K562 (cell line): Measurements from ENCODE around the gene THBS2. TPM values are rescaled to one million over a fixed set of nuclear protein-coding genes. Genes with fewer than 3 reads are reported as not detected.

Experiments used
- ATAC-seq: fragments of 200-7000 bp; cut with Tn5 transposase; 3 replicates; pipeline ENCODE4 v1.9.1; 2020; ENCODE audit warnings: moderate library complexity
- BruUV-seq: library from RNA; stranded (reverse); fragments of 400-500 nt; replicated peaks from 2 replicates; lab custom pipeline; 2021; lab: Mats Ljungman, UMichigan
- CTCF ChIA-PET: fragments of 300-600 bp; formaldehyde crosslinking; extraction: SDS; loops from one replicate; lab custom pipeline; 2021; ENCODE audit warnings: low intra/inter-chr PET ratio; lab: Yijun Ruan, JAX
- POLR2A ChIA-PET: fragments of 300-600, 350-650 bp; sonication (Branson Sonifier 250); formaldehyde crosslinking; extraction: SDS; loops from one replicate; lab custom pipeline; 2021; ENCODE audit warnings: antibody characterized with exemption, inconsistent platforms; lab: Yijun Ruan, JAX
- DNase-seq, 4 experiments: peaks; one replicate each; pipeline versions ENCODE4 v3.0.0 to v3.0.0-alpha.2; 2011 to 2018; ENCODE audit warnings: low spot score in 3 of 4, mixed read lengths in 3 of 4; ENCODE audit errors: extremely low read depth in 1 of 4
- FAIRE-seq: peaks from 2 replicates; lab custom pipeline; 2011; peaks lifted over from hg19 to GRCh38; lab: Jason Lieb, UNC
- H2AFZ ChIP-seq: 2 replicates; pipeline ENCODE4 v1.6.0; 2011; ENCODE audit warnings: low read depth, low read length, control low read depth, inconsistent platforms
- H3K27ac ChIP-seq: fragments of 200-600 bp; 3 replicates; pipeline ENCODE4 v1.8.0; 2011; ENCODE audit warnings: low read depth, mild to moderate bottlenecking, control low read depth, inconsistent platforms, low read length, moderate library complexity, mixed read lengths; ENCODE audit errors: extremely low read depth
- H3K27me3 ChIP-seq, 2 experiments: fragments of 300-600 bp in 1 of 2; 2 replicates in 1 of 2; 3 replicates in 1 of 2; pipeline versions ENCODE4 v1.6.0 to v1.8.0; 2011; ENCODE audit warnings: inconsistent platforms in 2 of 2, low read length in 2 of 2, mild to moderate bottlenecking in 1 of 2, mixed read lengths in 1 of 2, moderate library complexity in 1 of 2; ENCODE audit not compliant: control insufficient read depth in 2 of 2, insufficient read depth in 2 of 2
- H3K36me3 ChIP-seq: fragments of 300-600 bp; 3 replicates; pipeline ENCODE4 v1.8.0; 2011; ENCODE audit warnings: mild to moderate bottlenecking, low read length, inconsistent platforms; ENCODE audit not compliant: control insufficient read depth, insufficient read depth
- H3K4me1 ChIP-seq, 2 experiments: fragments of 200-600 bp in 1 of 2; replicated peaks in 1 of 2; 2 replicates in 1 of 2; 3 replicates in 1 of 2; pipeline versions ENCODE4 v1.5.1 to v1.8.0; 2011; ENCODE audit warnings: inconsistent platforms in 2 of 2, low read length in 2 of 2, mild to moderate bottlenecking in 1 of 2, mixed read lengths in 1 of 2, moderate library complexity in 1 of 2; ENCODE audit not compliant: control insufficient read depth in 2 of 2, insufficient read depth in 2 of 2
- H3K4me2 ChIP-seq: 2 replicates; pipeline ENCODE4 v1.6.1; 2011; ENCODE audit warnings: low read length, control low read depth, inconsistent platforms, mixed read lengths; ENCODE audit not compliant: insufficient read depth
- H3K4me3 ChIP-seq: fragments of 200-600 bp; sonication (generic), shearing (Covaris generic); 2 replicates; pipeline ENCODE4 v1.5.1; 2016; ENCODE audit warnings: control low read depth, inconsistent platforms
- H3K79me2 ChIP-seq: fragments of 200-600 bp; 3 replicates; pipeline ENCODE4 v1.8.0; 2011; ENCODE audit warnings: low read length, inconsistent platforms; ENCODE audit not compliant: control insufficient read depth, insufficient read depth
- H3K9ac ChIP-seq, 2 experiments: 2 replicates each; pipeline versions ENCODE4 v1.6.0 to v1.6.1; 2011; ENCODE audit warnings: low read depth in 2 of 2, low read length in 2 of 2, control low read depth in 1 of 2, inconsistent platforms in 1 of 2, mild to moderate bottlenecking in 1 of 2, mixed read lengths in 1 of 2; ENCODE audit not compliant: insufficient read depth in 1 of 2
- H3K9me1 ChIP-seq: one replicate; pipeline ENCODE4 v1.6.0; 2011; ENCODE audit warnings: inconsistent platforms, mild to moderate bottlenecking, low read length, moderate library complexity; ENCODE audit not compliant: control insufficient read depth, insufficient read depth
- H3K9me3 ChIP-seq: replicated peaks from 2 replicates; pipeline ENCODE4 v1.5.1; 2011; ENCODE audit warnings: low read depth, low read length, inconsistent platforms; ENCODE audit not compliant: control insufficient read depth, insufficient read depth
- H4K20me1 ChIP-seq: replicated peaks from 2 replicates; pipeline ENCODE4 v1.6.1; 2011; ENCODE audit warnings: low read length, inconsistent platforms, mixed read lengths; ENCODE audit not compliant: control insufficient read depth, insufficient read depth
- ATF1 ChIP-seq, 2 experiments: fragments of 450-650 bp in 1 of 2; IDR thresholded peaks; 2 replicates each; pipeline ENCODE4 v1.6.1; 2016; ENCODE audit warnings: missing compliant biosample characterization in 1 of 2, missing genetic modification characterization in 1 of 2
- CBX5 ChIP-seq: IDR thresholded peaks from 2 replicates; pipeline ENCODE4 v1.6.1; 2014; ENCODE audit warnings: low read depth, borderline replicate concordance
- CHD1 ChIP-seq: fragments of 200-600 bp; sonication (generic); IDR thresholded peaks from one replicate; pipeline ENCODE4 v1.6.1; 2012; ENCODE audit warnings: mild to moderate bottlenecking, moderate library complexity, low read length, inconsistent platforms
- COPS2 ChIP-seq: fragments of 450-650 bp; conservative IDR thresholded peaks from 2 replicates; pipeline ENCODE4 v1.6.1; 2016; ENCODE audit warnings: mild to moderate bottlenecking, moderate library complexity
- CREB1 ChIP-seq, 2 experiments: sonication (generic) in 1 of 2; formaldehyde crosslinking in 1 of 2; IDR thresholded peaks; 2 replicates each; pipeline versions ENCODE4 v1.6.1 to v1.8.0; 2012 to 2022; ENCODE audit warnings: inconsistent platforms in 1 of 2, mild to moderate bottlenecking in 1 of 2, missing genetic modification reagents in 1 of 2, moderate library complexity in 1 of 2
- CREM ChIP-seq: IDR thresholded peaks from 2 replicates; pipeline ENCODE4 v1.6.1; 2014; ENCODE audit warnings: antibody characterized with exemption, low read depth
- E2F8 ChIP-seq: fragments of 450-650 bp; IDR thresholded peaks from 2 replicates; pipeline ENCODE4 v1.7.1; 2018; ENCODE audit warnings: mild to moderate bottlenecking, low read depth; ENCODE audit not compliant: partially characterized antibody
- ELK1 ChIP-seq: sonication (generic); formaldehyde crosslinking; IDR thresholded peaks from 2 replicates; pipeline ENCODE4 v1.8.1; 2022; ENCODE audit warnings: missing genetic modification reagents
- KAT8 ChIP-seq: fragments of 450-650 bp; IDR thresholded peaks from 2 replicates; pipeline ENCODE4 v1.6.1; 2016; ENCODE audit warnings: low read depth, mild to moderate bottlenecking
- KDM2B ChIP-seq: fragments of 250-450 bp; sonication (Bioruptor Pico); IDR thresholded peaks from 2 replicates; pipeline ENCODE4 v1.8.0; 2021; ENCODE audit warnings: mild to moderate bottlenecking, moderate library complexity
- NR2F6 ChIP-seq: fragments of 450-650 bp; formaldehyde crosslinking; IDR thresholded peaks from 2 replicates; pipeline ENCODE4 v1.4.0; 2020; ENCODE audit warnings: mild to moderate bottlenecking
- RAD21 ChIP-seq, 2 experiments: fragments of 250-450 bp in 1 of 2; fragments of 450-650 bp in 1 of 2; sonication (Bioruptor Pico) in 1 of 2; formaldehyde crosslinking in 1 of 2; IDR thresholded peaks in 1 of 2; conservative IDR thresholded peaks in 1 of 2; 2 replicates each; pipeline versions ENCODE4 v1.4.0 to v1.8.0; 2020 to 2022; ENCODE audit warnings: mild to moderate bottlenecking in 2 of 2, moderate library complexity in 1 of 2
- RFX7 ChIP-seq: fragments of 250-450 bp; sonication (Bioruptor Pico); IDR thresholded peaks from 2 replicates; pipeline ENCODE4 v1.5.1; 2021; ENCODE audit warnings: mild to moderate bottlenecking
- SMARCA4 ChIP-seq: fragments of 450-650 bp; IDR thresholded peaks from 2 replicates; pipeline ENCODE4 v1.6.1; 2016
- SPI1 ChIP-seq: IDR thresholded peaks from 2 replicates; pipeline ENCODE4 v1.6.1; 2011; ENCODE audit warnings: low read depth, low read length, control low read depth, borderline replicate concordance
- XRCC4 ChIP-seq: IDR thresholded peaks from one replicate; pipeline ENCODE4 v1.6.1; 2011; ENCODE audit not compliant: insufficient read depth, insufficient read length; ENCODE audit errors: extremely low read depth
- ZFP1 ChIP-seq: fragments of 450-650 bp; formaldehyde crosslinking; IDR thresholded peaks from 2 replicates; pipeline ENCODE4 v1.4.0; 2020; ENCODE audit warnings: mild to moderate bottlenecking, mixed read lengths
- ZNF121 ChIP-seq: sonication (generic); formaldehyde crosslinking; conservative IDR thresholded peaks from 2 replicates; pipeline ENCODE4 v1.8.0; 2022; ENCODE audit warnings: missing genetic modification reagents
- ZNF316 ChIP-seq: fragments of 450-650 bp; IDR thresholded peaks from 2 replicates; pipeline ENCODE4 v1.6.1; 2016
- WGBS: fragments of 100-300 bp; shearing (Covaris generic); methylation state at CpG from one replicate; pipeline ENCODE4 v1.1.6; 2016; ENCODE audit warnings: low coverage, mixed read lengths; ENCODE audit not compliant: insufficient coverage; ENCODE audit errors: missing lambda C conversion rate; 5-methylcytosine and 5-hydroxymethylcytosine counted together
- in situ Hi-C: fragments of 300-500 bp; cut with MboI; formaldehyde crosslinking; loops from 4 replicates; pipeline ENCODE4 v1.15.0; 2018; ENCODE audit warnings: inconsistent platforms, mixed read lengths
- intact Hi-C: fragments of 100-400 bp; cut with micrococcal nuclease; formaldehyde crosslinking; loops from 2 replicates; pipeline ENCODE4 v1.14.2; 2022
- polyA plus RNA-seq, 8 experiments: library from polyadenylated mRNA; depleted of rRNA in 4 of 8; stranded (reverse) in 5 of 8; unstranded in 3 of 8; fragments of >200 nt; fragmentation: Nextera tagmentation in 2 of 8; fragmentation: Illumina TruSeq in 1 of 8; extraction: Ambion mirVana in 2 of 8; extraction: Trizol in 1 of 8; gene quantifications; 2 replicates each; pipeline versions ENCODE4 v1.2.1 to v1.2.3, GENCODE V29; 2011 to 2014; ENCODE audit warnings: inconsistent platforms in 1 of 8, missing spikeins in 1 of 8
- total RNA-seq, 7 experiments: library from RNA; depleted of rRNA in 6 of 7; stranded (reverse); fragments of >200 nt in 6 of 7; fragmentation: Illumina TruSeq in 2 of 7; extraction: Trizol in 2 of 7; gene quantifications; 2 replicates each; pipeline versions ENCODE4 v1.2.1 to v1.2.3, GENCODE V29; 2011 to 2021; ENCODE audit warnings: low replicate concordance in 1 of 7

Gene THBS2
- total and polyA plus RNA-seq, 9 of the 15 experiments (the other 6 are each of a cell fraction or from before 2014, with no cell fraction given) = 0.03 to 0.11 (median 0.03) TPM; not detected in 6

- FAIRE-seq (no peak), ATAC-seq (peak; percentile 65), DNase-seq (no peak)
- no peak overlapping the region for H3K4me2 ChIP-seq
- no peaks in the 10 kb centered on the region for H3K79me2 ChIP-seq
- no peaks in the 10 kb centered on the region for H4K20me1 ChIP-seq
- no TSS peak for BruUV-seq
- WGBS = 1% methylated on average over 26 of the region's 26 CpGs
- no peaks in the 10 kb centered on the region for H3K9me3 ChIP-seq
- TF ChIP-seq E2F8 (no peak), NR2F6 (CRISPR knock-in tag) (no peak), CHD1 (no peak), RAD21 (CRISPR knock-in tag; conservative IDR thresholded peaks at IDR 0.05 in 1 of 2, IDR thresholded peaks at IDR 0.05 in 1 of 2) (no peak), KDM2B (no peak), SMARCA4 (no peak), COPS2 (no peak), CREM (peak; percentile 77), CBX5 (no peak), ZNF316 (no peak), ATF1 (CRISPR knock-in tag; IDR thresholded peaks at IDR 0.05) (no peak), ATF1 (tag; IDR thresholded peaks at IDR 0.05) (peak; percentile 77), RFX7 (no peak), SPI1 (no peak), CREB1 (IDR thresholded peaks at IDR 0.05) (no peak), CREB1 (CRISPR knock-in tag; IDR thresholded peaks at IDR 0.05) (peak; percentile 55; the same call in 1 of the 2 replicates), KAT8 (no peak), XRCC4 (no peak), ZFP1 (CRISPR knock-in tag) (no peak), ELK1 (CRISPR knock-in tag) (no peak), ZNF121 (no peak)
- peaks cover 39 to 59% of the 10 kb centered on the region in 2 experiments for H3K27me3 ChIP-seq
- no peak overlapping the region for H3K4me3 ChIP-seq
- H3K9me1 ChIP-seq = no peaks in the 10 kb centered on the region
- no peak overlapping the region for H3K27ac ChIP-seq
- in situ Hi-C loops = no loop called here
- no peaks in the 10 kb centered on the region for H3K4me1 ChIP-seq
- 0 out of 4 replicates have a peak overlapping the region, but pooled peaks of 1 of the 2 experiments have one; percentile 32 for H3K9ac ChIP-seq
- H2AFZ ChIP-seq = no peak overlapping the region
- POLR2A ChIA-PET = interaction anchor here (0.6 kb wide), 2 partner anchors 20 to 113 kb away, joined by 3 read pairs; no protein-coding TSS in a partner anchor
- no peaks in the 10 kb centered on the region for H3K36me3 ChIP-seq
- CTCF ChIA-PET = no interaction called here
- intact Hi-C loops = no loop called here
Observed at GRCh38 chr6:169185692-169186485, 67.8 kb downstream of the THBS2 start.
